GM19438 (cell line): ENCODE results near the gene ANKRD13D.

Experiments
- ATAC-seq: cut with Tn5 transposase; IDR thresholded peaks from one replicate; pipeline ENCODE4 v1.9.1; 2021; ENCODE audit warnings: low read depth; ENCODE audit not compliant: unreplicated experiment

Gene ANKRD13D

DNA sequence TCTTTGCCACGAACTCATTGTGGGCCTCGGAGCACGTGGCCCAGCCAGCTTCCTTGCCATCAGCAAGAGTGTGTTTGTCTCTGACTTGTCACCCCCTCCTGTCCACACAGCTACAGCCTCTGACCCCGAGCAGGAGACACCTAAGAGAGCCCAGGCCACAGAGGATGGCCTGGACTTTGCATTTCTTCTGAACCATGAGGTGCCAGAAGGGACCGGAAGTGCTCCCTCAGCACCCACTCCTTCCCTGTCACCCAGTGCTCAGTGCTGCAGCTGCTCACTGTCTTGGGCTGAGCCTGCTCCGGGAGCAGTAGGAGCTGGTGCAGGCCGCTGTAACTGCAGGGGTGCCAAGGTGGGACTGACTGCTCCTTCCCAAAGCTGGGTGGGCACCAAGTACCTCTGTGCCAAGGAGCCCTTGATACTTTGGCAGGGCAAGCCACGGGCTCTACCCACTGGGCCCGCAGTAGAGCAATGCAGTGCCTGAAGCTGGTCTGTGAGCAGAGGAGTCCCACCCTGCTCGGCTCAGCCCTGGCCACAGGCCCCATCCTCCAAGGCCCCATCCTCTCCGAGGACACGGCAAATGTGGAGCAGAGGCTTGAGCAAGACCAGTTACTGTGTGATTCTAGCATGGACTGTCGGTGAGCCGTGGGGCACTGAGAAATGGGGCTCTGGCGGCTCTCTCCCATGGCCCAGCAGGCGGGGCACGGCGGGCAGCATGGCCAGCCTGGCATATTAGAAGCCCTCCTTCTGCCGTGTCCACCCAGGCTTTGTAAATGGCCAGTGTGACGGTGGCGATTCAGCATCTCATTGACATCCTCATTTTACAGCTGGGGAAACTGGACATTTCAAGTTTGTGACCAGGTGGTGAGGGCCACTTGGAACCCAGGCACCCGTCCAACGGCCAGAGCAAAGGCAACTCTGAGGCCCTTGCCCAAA is 16.5 kb upstream of the ANKRD13D start:
- no peak for ATAC-seq

DNA sequence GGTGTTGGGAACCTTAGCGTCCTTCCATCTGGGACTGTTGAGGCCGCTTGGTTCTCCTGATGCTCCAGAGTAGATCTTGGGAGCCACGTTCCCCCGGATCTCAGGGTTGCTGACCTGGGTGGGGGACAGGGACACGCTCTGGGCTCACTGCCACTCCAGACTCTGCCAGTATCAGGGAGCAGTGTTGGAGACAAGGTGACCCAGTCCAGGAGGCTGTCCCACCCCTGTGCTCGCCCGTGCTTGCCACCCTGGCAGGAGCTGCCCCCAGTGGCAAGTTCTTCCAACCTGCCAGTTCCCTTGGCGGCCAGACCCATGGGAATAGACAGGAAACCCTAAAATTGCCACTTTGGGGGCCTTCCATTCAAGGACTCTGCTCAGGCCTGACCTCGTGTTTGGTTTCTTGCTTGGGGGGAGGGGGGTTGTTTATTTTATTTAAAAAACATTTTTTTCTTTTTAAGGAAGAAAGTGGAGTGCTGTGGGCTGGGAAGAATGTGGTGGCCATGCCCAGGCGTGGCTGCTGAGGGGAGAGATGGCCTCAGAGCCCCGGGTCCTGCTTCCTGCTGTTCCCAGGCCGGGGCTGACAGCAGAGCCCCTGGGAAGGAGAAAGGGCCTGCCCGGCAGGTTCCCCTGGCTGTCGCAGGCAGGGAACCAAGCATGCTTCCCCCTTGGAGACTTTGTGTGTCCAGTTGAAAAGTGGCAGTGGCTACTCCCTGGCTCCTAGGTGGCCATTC is 15.7 kb upstream of the ANKRD13D start:
- no peak for ATAC-seq

DNA sequence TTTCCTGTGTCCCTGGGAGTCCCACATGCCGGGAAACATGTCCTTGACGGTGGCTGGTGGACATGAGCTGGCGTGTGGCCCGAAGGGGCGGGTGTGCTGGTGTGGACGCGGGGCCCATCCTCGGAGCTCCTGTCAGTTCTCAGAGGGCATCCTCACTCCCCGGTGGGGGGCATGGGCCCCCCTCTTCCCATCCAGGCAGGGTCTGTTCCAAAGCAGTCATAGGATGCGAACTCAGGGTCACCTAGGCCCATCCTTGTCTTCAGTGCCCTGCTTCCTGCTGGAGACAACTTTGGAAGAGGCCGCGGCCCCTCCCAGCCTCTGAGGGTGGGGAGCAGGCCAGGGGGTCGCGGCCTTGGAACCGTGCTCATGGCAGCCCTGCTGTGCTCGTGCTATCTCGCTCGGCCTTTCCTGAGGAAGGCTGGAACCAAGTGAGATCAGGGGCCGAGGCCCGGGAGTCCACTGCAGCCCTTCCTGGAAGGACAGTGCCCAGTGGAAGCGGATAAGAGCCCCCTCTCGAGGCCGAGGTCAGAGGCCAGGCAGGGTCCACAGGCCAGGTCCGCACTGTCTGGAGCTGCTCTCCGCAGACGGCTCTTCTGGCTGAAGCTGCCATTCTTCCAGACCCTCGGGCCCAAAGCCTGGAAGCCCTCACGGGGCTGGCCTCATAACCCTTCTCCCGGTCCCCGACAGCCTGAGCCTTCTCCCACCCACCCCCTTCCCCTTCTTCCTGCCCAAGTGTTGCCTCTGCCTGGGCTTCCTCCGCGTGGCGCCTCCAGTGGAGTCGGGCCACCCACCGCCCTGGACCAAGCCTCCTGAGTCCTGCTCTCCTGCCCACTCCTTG is 14.1 kb upstream of the ANKRD13D start:
- no peak for ATAC-seq

DNA sequence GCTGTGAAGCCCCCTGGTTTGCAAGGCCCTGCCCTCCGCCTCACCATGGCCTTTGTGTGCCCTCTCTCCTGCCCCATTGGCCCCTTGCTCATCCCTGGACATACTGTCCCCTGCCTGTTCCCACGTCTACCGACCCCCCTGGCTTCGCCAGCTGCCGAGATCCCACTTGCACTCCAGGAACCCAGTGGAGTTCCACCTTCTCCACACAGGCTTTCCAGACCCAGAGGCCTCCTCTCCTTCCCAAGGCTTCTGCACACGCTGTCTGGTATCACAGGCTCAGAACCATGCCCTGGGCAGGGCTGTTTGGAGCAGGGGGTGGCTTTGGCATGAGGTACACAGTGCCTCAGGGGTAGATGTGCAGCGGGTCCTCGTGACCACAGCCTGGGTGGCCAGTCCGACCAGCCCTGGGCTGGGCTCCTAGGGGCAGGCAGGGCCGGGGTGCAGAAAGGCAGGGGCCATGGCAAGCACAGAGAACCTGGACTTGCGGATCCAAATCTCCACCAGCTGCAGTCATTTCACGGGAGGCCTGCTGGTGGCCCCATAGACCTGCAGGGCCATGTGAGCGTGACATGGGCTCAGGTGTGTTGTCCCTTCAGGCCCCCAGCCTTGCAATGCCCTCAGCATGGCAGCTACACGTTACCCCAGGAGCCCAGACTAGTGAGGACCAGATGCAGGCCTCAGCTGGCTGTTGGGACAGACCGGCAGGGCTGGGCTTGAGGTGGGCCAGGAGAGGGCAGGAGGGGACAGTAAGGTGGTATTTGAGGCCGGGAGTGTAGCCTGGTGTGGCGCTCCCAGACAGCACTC is 13.3 kb upstream of the ANKRD13D start:
- no peak for ATAC-seq

DNA sequence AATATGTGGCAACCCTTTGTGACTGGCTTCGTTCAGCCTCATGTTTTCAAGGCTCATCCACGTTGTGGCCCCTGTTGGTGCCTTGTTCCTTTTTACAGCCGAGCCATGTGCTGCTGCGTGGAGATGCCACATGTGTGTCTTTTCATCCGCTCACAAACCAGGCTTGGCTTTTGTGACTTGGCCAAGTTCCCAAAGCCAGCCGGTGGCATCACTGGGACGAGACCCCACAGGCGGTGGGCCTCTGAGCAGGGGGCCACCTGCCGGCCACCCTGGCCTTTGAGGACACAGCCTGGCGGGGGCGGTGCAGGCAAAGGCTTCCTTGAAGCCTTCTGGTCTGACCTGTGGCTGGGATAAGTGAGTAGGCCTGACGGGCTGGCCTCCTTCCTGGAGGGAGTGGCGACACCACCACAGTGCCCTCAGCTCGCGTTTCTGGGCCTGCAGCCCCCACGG is 12.3 kb upstream of the ANKRD13D start:
- peak; percentile 35 for ATAC-seq

DNA sequence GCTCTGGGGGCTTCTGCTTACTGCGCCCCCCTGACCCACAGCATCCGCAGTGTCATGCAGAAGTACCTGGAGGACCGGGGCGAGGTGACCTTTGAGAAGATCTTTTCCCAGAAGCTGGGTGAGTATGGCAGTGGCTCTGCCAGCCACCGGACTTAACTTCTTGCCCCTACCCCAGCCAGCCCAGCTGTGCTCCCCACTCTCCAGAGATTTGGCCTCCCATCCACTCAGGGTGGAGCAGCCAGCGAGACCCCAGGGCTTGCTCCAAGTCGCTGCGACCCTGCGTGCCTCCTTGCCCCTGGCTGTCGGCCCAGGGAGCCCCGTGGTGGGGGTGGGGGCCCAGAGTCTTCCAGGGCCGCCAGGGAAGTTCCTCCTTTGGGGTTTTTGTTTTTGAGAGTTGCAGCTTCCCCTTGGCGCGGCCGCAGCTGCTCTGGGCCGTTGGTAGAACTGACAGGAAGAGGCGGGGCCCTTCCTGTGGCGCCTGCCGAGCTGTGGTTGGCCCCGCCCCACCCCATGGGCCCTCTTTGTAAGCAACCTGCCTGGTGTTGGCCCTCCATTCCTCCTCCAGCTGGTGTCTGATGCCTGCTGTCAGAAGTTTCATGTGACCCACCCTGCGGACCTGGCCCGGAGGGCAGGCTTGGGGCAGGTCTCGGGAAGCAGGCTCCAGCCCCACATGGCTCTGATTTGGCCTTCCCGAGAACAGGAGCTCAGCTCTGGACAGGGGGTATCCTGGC is 11.7 kb upstream of the ANKRD13D start:
- peak; percentile 70 for ATAC-seq

DNA sequence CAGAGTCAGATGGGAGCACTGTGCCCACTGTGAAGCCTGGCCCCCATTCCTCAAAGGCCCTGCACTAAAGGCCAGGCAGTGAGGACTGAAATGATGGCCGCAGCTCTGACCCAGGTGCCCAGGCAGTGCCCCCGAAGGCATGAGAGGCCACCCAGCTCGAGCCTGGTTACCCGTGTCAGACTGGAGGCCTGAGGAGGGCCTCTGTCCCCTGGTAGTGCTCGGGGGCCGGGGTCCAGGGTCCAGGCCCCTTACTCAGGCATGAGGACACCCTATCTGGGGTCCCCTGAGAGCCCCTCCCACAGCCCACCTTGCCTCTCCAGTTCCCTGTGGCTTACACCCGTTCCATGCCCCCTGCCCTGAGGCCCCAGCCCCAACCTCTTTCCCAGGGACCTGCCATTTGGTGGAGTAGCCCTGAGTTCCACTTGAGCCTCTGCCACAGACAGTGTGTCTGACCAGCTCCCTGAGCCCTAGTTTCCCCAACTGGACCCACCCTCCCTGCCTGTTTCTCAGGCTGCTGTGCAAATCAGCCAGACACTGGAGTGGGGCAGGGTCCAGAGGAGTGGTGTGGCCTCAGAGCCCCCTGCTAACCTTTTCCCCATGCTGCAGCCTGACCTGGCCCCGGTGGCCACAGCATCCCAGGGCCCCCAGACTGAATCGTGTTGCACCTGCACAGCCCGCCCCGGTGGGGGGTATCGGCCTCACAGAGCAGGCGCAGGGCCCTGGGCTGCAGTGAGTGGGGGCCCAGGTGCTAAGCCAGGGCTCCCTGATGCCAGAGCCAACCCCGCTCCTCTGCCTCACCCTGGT is 10.8 kb upstream of the ANKRD13D start:
- no peak for ATAC-seq

DNA sequence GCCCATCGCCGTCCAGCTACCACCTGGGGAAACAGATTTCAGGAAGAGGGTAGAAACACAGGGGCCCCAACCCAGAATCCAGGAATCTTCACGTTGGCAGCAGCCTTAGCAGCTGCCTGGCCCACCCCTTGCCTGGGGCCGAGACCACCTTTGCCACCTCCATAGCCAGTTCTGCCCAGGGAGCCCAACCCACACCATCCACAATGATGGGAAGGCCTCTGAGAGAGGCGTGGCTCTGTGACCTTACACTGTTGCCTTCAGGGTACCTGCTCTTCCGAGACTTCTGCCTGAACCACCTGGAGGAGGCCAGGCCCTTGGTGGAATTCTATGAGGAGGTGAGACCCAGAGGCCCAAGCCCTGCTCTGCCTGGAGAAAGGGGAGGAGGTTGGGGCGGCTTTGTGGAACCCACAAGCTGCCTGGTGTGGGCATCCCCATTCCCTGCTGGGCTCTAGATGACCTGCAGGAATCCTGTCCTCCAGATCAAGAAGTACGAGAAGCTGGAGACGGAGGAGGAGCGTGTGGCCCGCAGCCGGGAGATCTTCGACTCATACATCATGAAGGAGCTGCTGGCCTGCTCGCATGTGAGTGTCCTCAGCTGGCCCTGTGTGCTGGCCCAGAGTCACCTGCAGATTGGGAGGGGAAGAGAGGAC is 10.0 kb upstream of the ANKRD13D start:
- ATAC-seq: no peak

DNA sequence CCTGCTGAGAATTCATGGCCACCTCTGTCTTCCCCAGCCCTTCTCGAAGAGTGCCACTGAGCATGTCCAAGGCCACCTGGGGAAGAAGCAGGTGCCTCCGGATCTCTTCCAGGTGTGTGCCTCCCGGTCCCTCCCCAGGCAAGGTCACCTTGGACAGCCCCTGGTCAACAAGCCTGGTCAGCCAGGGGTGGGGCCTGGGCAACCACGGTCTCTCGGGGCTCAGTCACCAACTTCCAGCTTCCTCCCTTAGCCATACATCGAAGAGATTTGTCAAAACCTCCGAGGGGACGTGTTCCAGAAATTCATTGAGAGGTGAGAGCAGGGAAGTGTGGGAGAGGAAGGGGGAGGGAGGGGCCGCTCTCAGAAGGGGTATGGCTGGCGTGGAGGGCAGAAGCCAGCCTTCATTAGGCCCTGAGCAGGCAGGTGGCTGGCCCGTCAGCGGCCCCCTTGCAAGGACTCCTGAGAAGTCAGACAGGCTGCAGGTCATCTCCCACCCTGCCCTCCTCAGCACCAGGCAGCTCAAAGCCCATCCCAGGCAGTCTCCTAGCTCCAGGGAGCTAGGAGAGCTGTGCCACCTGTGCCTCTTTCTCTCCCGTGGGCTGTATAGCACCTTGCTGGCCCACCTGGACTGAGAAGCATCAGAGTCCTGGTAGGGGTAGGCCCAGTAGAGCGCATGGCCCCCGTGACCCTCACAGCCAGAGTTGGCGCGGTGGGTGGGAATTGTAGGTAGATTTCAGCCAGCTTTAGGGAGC is 9.3 kb upstream of the ANKRD13D start:
- no peak for ATAC-seq

DNA sequence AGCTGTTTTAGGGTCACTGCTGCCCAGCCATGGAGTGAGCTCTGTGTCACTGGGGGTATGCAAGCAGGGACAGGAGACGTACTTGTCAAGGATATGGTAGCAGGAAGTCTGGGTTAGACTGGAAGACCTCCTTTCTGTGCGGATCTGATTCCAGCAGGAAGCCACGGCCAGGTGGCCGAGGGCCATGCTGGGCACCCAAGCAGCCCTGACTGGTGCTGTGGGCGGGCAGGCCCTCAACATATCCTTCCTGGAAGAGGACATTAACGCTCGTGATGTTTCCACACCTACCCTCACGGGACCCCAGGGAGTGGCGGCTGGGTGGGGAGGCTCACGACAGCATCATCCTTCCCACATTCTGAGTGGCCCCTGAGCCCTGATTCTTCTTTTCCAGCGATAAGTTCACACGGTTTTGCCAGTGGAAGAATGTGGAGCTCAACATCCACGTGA is 8.7 kb upstream of the ANKRD13D start:
- no peak for ATAC-seq

DNA sequence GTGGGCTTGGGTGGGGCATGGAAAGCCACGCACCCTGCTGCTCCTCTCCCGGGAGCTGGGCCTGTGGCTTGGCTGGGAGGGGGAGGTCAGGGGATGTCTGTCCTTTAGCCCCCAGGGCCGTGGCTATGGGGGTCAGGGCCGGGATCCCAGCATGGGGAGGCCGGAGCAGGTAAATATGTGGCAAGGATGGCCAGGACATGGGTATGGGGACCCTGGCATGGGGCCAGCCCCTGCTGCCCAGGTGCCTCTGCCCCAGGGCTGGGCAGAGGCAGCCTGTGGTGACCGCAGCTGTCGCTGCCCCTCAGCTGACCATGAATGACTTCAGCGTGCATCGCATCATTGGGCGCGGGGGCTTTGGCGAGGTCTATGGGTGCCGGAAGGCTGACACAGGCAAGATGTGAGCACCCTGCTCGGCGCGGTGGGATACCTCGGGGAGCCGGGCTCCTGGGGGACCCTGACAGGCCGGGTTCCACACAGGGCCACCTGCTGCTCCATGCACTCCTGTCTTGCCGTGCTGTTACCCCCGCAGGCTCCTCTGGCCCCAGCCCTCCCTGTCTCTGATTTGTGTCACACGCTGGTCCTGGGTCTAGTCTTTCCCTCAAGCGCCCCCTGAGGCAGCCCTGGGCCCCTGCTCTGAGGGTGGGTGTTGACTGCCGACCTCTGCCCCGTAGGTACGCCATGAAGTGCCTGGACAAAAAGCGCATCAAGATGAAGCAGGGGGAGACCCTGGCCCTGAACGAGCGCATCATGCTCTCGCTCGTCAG is 8.1 kb upstream of the ANKRD13D start:
- ATAC-seq: no peak

DNA sequence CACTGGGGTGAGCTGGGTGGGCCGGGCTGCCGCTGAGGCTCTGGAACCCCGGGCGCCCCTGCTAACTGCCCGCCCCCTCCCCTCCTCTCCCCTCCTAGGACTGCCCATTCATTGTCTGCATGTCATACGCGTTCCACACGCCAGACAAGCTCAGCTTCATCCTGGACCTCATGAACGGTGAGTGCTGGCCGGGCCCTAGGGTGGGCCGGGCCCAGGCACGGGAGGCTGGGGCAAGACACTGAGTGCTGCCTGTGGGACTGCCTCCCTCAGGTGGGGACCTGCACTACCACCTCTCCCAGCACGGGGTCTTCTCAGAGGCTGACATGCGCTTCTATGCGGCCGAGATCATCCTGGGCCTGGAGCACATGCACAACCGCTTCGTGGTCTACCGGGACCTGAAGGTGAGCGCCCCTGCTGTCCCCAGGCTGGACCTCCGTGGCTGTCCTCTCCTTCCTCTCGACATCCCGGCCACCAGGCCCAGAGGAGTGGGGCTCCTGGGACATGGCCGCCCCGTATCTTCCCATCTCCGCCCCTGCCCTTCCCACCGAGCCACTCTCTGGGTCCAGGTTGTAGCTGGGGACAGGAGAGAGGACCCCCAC is 7.5 kb upstream of the ANKRD13D start:
- ATAC-seq: no peak

DNA sequence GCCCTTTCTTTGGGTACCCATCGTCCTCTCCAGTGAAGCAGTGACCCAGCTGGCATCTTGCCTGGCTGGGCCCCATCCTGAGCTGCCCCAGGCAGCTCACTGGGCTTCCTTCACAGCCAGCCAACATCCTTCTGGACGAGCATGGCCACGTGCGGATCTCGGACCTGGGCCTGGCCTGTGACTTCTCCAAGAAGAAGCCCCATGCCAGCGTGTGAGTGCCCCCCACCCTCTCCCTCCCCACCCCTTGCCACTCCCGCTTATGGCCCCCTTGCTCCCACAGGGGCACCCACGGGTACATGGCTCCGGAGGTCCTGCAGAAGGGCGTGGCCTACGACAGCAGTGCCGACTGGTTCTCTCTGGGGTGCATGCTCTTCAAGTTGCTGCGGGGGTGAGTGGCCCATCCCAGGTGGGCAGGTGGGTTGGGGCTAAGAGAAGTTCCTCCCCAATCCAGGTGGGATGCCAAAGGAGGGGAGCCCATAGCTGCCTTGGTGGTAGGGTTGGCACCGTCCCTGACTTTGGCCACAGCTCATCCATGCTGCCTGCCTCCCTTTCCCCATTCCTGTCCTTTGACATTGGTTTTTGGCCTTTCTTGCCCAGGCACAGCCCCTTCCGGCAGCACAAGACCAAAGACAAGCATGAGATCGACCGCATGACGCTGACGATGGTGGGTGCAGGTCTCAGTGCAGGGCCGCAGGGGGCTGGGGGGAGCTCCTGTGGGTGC is 6.8 kb upstream of the ANKRD13D start:
- ATAC-seq: no peak

DNA sequence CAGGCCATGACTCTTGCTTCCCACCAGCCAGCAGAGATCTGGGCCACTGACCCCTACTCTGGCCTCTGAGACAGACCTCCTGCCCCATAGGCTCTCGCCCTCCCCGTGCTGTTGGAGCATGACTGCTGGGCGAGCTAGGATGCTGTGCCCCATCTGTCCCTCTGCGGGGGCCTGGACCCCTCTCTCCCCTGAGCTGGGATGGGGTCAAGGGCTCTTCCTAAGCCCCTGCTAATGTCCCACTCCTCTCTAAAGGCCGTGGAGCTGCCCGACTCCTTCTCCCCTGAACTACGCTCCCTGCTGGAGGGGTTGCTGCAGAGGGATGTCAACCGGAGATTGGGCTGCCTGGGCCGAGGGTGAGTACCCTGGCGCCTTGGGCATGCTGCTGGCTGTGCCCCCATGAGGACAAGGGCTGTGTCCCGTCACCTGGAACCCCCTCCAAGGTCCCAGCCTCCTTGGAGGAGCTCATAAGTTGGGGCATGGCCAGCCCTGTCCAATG is 6.2 kb upstream of the ANKRD13D start:
- no peak for ATAC-seq

DNA sequence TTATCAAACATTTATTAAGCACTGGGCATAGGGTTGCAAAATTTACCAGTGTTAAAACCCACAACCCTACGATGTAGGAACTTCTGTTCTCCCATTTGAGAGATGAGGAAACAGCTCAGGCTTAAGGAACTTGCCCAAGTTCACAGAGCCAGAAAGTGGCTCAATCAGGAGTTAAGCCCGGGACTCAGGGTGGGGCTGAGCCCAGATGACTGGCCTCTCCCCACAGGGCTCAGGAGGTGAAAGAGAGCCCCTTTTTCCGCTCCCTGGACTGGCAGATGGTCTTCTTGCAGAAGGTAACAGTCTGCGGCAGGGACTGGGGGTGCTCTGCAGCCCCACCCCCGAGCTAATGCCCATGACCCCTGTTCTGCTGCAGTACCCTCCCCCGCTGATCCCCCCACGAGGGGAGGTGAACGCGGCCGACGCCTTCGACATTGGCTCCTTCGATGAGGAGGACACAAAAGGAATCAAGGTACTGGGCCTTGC is 5.6 kb upstream of the ANKRD13D start:
- ATAC-seq: no peak
